Measurements from ENCODE around the gene NEK9. TPM values are rescaled to one million over a fixed set of nuclear protein-coding genes. Genes with fewer than 3 reads are reported as not detected.

Gene NEK9
- total RNA-seq, 3 donors from 2014 or later, result 44.7 to 104 (median 49.9) TPM

DNA sequence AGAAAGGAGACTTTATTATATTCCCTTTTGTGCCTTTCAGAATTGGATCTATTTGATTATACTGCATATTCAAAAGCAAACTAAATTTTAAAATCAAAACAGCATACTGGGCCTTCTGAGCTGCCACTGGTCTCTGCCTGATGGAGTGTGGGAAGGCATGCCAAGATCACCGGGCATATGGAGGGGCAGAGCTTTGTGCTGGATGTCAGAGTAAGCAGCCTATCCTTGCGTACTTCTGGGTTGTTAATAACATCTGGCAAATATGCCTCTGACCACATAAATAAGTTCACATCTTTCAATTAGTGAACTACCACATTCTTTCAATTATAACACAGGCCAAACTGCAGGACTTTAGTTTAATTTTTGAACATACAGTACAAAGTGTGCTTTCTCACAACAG is 93.9 kb downstream of the NEK9 start:
- DNase-seq (no peak), ATAC-seq (no peak)
- Histone ChIP-seq H3K36me3 (ENCODE audit: low read depth) (no peaks in the 10 kb centered on the region), H3K4me3 (no peak overlapping the region), H3K9me3 (no peaks in the 10 kb centered on the region), H3K4me1 (ENCODE audit: low read depth) (no peaks in the 10 kb centered on the region)
- intact Hi-C loops (cut with DNase I, micrococcal nuclease), result no loop called here
- TF ChIP-seq, protein P1, sequence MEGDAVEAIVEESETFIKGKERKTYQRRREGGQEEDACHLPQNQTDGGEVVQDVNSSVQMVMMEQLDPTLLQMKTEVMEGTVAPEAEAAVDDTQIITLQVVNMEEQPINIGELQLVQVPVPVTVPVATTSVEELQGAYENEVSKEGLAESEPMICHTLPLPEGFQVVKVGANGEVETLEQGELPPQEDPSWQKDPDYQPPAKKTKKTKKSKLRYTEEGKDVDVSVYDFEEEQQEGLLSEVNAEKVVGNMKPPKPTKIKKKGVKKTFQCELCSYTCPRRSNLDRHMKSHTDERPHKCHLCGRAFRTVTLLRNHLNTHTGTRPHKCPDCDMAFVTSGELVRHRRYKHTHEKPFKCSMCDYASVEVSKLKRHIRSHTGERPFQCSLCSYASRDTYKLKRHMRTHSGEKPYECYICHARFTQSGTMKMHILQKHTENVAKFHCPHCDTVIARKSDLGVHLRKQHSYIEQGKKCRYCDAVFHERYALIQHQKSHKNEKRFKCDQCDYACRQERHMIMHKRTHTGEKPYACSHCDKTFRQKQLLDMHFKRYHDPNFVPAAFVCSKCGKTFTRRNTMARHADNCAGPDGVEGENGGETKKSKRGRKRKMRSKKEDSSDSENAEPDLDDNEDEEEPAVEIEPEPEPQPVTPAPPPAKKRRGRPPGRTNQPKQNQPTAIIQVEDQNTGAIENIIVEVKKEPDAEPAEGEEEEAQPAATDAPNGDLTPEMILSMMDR (IDR thresholded peaks at IDR 0.05), result no peak

DNA sequence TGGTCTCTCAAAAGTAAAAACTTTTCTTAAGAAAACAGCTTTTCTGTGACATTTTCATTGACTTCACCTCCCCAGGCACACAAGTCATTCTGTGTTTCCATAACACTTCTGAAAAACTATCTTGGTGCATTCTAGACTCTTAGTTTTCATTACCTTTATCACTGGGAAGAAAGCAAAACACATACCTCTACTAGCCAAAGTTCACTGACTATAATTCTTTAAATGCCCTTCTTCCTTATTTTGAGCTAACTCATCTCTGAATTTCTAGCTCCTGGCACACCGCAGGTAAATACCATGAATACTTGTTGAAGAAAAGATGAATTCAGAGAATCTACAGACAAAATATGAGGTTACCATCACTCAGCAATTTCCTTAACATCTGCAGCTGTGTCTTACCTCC is 96.7 kb downstream of the NEK9 start:
- no peak for DNase-seq
- TF ChIP-seq, protein P1 (IDR thresholded peaks at IDR 0.05), result no peak
- Histone ChIP-seq H3K4me1 (ENCODE audit: low read depth) (no peaks in the 10 kb centered on the region), H3K9me3 (no peaks in the 10 kb centered on the region), H3K36me3 (ENCODE audit: low read depth) (no peaks in the 10 kb centered on the region), H3K4me3 (no peak overlapping the region)
- intact Hi-C loops (cut with DNase I, micrococcal nuclease), result no loop called here
- peak; percentile 27 for ATAC-seq

Other genes with a start within 250 kb of the NEK9 start
- gene DLST, start 245.1 kb downstream of the NEK9 start, total RNA-seq, result 100 to 1,000 TPM; 106 to 125 (median 121) TPM
- 10 to 100 TPM in 2 of 3 donors, 1 to 10 TPM in 1; 7.7 to 12.7 (median 11.5) TPM for gene RPS6KL1, start 203.8 kb downstream of the NEK9 start, total RNA-seq
- gene PGF, start 171.5 kb downstream of the NEK9 start, total RNA-seq, result 1 to 10 TPM in 2 of 3 donors, under 1 TPM in 1; 0.96 to 3.1 (median 2.3) TPM
- gene EIF2B2, start 124.1 kb downstream of the NEK9 start, total RNA-seq, result 10 to 100 TPM; 40.6 to 50.9 (median 46.3) TPM
- gene MLH3, start 75.6 kb downstream of the NEK9 start, total RNA-seq, result 10 to 100 TPM; 22.2 to 40.8 (median 26.2) TPM
- 10 to 100 TPM; 18.5 to 26.5 (median 20.3) TPM for gene ACYP1, start 63.0 kb downstream of the NEK9 start, total RNA-seq
- 1 to 10 TPM; 4.0 to 4.8 (median 4.7) TPM for gene ZC2HC1C, start 57.4 kb downstream of the NEK9 start, total RNA-seq
- gene TMED10, start 49.6 kb upstream of the NEK9 start, total RNA-seq, result 100 to 1,000 TPM; 223 to 411 (median 317) TPM
- 100 to 1,000 TPM; 163 to 292 (median 243) TPM for gene FOS, start 151.8 kb upstream of the NEK9 start, total RNA-seq